A673 (cell line): ENCODE measurements around the gene TMTC4.

Experiments
- CTCF ChIP-seq: fragments of 300-800, 200-600 bp; sonication (generic); conservative IDR thresholded peaks from 2 replicates; pipeline ENCODE4 v1.5.1; 2017; ENCODE audit warnings: low read depth, mild to moderate bottlenecking, antibody characterized with exemption, low read length, moderate library complexity, mixed read lengths
- EZH2 ChIP-seq: fragments of 200-600 bp; sonication (generic); IDR thresholded peaks from 2 replicates; pipeline ENCODE4 v1.6.1; 2017; ENCODE audit warnings: borderline replicate concordance, low read depth, mild to moderate bottlenecking, mixed read lengths, antibody characterized with exemption, low read length; ENCODE audit not compliant: poor library complexity, severe bottlenecking

- TF ChIP-seq CTCF = peak; percentile 49; the same call in 1 of the 2 replicates
- TF ChIP-seq EZH2 = no peak
Measured at GRCh38 chr13:100674872-100675660, 471 bp upstream of the TMTC4 start.
